Tibial artery (tissue), 4 donors: Measurements from ENCODE around the gene FCHO2.

Experiments used
- DNase-seq, 2 donors: peaks; one replicate each; pipeline ENCODE4 v3.0.0-alpha.2; 2019
- H3K27ac ChIP-seq, 2 donors: fragments of 200-600 bp; sonication (generic) in 1 of 2; 1 replicate in 1 of 2; 2 replicates in 1 of 2; pipeline ENCODE4 v1.5.1; 2018 to 2019; ENCODE audit warnings: mild to moderate bottlenecking in 1 of 2
- H3K27me3 ChIP-seq, 2 donors: fragments of 200-600 bp; sonication (generic) in 1 of 2; one replicate each; pipeline versions ENCODE4 v1.5.1 to v1.6.0; 2016 to 2019
- H3K36me3 ChIP-seq, 3 donors: fragments of 200-600 bp; sonication (generic) in 2 of 3; one replicate each; pipeline ENCODE4 v1.5.1; 2016 to 2019; ENCODE audit warnings: mild to moderate bottlenecking in 2 of 3
- H3K4me1 ChIP-seq, 4 donors: fragments of 200-600 bp; sonication (generic) in 2 of 4; 1 replicate in 3 of 4; 2 replicates in 1 of 4; pipeline ENCODE4 v1.5.1; 2016 to 2019
- H3K4me3 ChIP-seq, 2 donors: fragments of 200-600 bp; sonication (generic) in 1 of 2; 1 replicate in 1 of 2; 2 replicates in 1 of 2; pipeline ENCODE4 v1.5.1; 2018 to 2019; ENCODE audit warnings: mild to moderate bottlenecking in 2 of 2
- H3K9me3 ChIP-seq, 3 donors: fragments of 200-600 bp; sonication (generic) in 1 of 3; one replicate each; pipeline ENCODE4 v1.5.1; 2016 to 2019
- CTCF ChIP-seq, 2 experiments: fragments of 200-600 bp in 1 of 2; fragments of 450-650 bp in 1 of 2; IDR thresholded peaks; one replicate each; pipeline ENCODE4 v1.5.1; 2017 to 2019; ENCODE audit warnings: antibody characterized with exemption in 2 of 2, mild to moderate bottlenecking in 1 of 2, moderate library complexity in 1 of 2
- intact Hi-C: fragments of 100-400 bp; cut with DNase I; formaldehyde crosslinking; loops from one replicate; pipeline ENCODE4 v1.15.0; 2023; ENCODE audit warnings: low total_unique reads

The FCHO2 gene

GRCh38 chr5:73126381-73126780 is 170.5 kb downstream of the FCHO2 start:
- no peak overlapping the region for H3K27ac ChIP-seq
- no peak for DNase-seq
- TF ChIP-seq CTCF (IDR thresholded peaks at IDR 0.05): no peak
- no peaks in the 10 kb centered on the region for H3K9me3 ChIP-seq
- H3K4me3 ChIP-seq: no peak overlapping the region
- H3K27me3 ChIP-seq: peaks cover 0 to 31% of the 10 kb centered on the region in 2 donors
- intact Hi-C loops: no loop called here
- no peaks in the 10 kb centered on the region for H3K4me1 ChIP-seq
- no peaks in the 10 kb centered on the region for H3K36me3 ChIP-seq

GRCh38 chr5:73126957-73127356 is 171.1 kb downstream of the FCHO2 start:
- no peaks in the 10 kb centered on the region for H3K36me3 ChIP-seq
- no peak for DNase-seq
- H3K4me1 ChIP-seq: no peaks in the 10 kb centered on the region
- TF ChIP-seq CTCF (IDR thresholded peaks at IDR 0.05): no peak
- H3K27ac ChIP-seq: no peak overlapping the region
- H3K27me3 ChIP-seq: peaks cover 0 to 28% of the 10 kb centered on the region in 2 donors
- H3K4me3 ChIP-seq: no peak overlapping the region
- intact Hi-C loops: no loop called here
- H3K9me3 ChIP-seq: no peaks in the 10 kb centered on the region

GRCh38 chr5:73129143-73129542 is 173.3 kb downstream of the FCHO2 start:
- Histone ChIP-seq H3K4me3 (no peak overlapping the region), H3K27ac (no peak overlapping the region), H3K4me1 (no peaks in the 10 kb centered on the region), H3K27me3 (peaks cover 0 to 10% of the 10 kb centered on the region in 2 donors), H3K36me3 (no peaks in the 10 kb centered on the region), H3K9me3 (no peaks in the 10 kb centered on the region)
- TF ChIP-seq CTCF (IDR thresholded peaks at IDR 0.05): no peak
- intact Hi-C loops: no loop called here
- no peak for DNase-seq

- H3K27me3 ChIP-seq: peaks cover 0 to 6% of the 10 kb centered on the region in 2 donors
- no peak overlapping the region for H3K27ac ChIP-seq
- no peak for TF ChIP-seq CTCF (IDR thresholded peaks at IDR 0.05)
- H3K4me3 ChIP-seq: no peak overlapping the region
- no peaks in the 10 kb centered on the region for H3K9me3 ChIP-seq
- no peaks in the 10 kb centered on the region for H3K36me3 ChIP-seq
- no peak for DNase-seq
- no peaks in the 10 kb centered on the region for H3K4me1 ChIP-seq
- intact Hi-C loops: no loop called here
Observed at GRCh38 chr5:73130811-73131210, 175.0 kb downstream of the FCHO2 start.

DNA sequence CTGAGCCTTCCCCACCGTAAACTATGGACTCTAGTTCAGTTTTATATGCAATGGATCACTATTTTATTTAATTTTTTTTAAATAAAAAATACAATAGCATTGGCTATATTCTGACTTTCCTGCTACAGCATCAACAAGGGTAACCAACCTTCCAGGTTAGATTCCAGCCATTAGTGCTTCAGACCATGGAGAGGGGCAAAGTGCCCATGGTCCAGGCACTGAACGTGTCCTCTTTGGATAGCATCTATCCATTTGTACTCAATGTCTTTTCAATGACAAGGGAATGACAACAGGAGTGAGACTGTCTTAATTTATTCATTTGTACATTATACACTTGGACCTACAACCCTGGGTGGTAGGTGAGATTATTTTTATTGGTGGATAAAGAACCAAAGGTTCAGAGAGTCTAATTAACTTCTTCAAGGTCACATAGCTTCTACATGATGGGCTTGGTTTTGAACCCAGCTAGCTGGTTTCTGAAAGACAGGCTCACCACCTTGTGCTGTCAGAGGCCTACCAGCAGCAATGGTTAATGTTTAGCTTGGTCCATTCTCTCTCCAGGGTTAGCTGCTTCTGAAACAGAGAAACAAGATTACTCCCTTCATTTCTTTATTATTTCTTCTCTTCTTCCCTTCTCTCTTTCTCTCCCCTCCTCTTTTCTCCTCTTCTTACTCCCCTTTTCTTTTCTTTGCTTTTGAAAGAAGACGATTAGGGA is 176.0 kb downstream of the FCHO2 start:
- Histone ChIP-seq H3K4me1 (no peaks in the 10 kb centered on the region), H3K27ac (no peak overlapping the region), H3K4me3 (no peak overlapping the region), H3K36me3 (no peaks in the 10 kb centered on the region), H3K9me3 (no peaks in the 10 kb centered on the region), H3K27me3 (peaks cover 0 to 16% of the 10 kb centered on the region in 2 donors)
- intact Hi-C loops: no loop called here
- no peak for DNase-seq
- TF ChIP-seq CTCF (IDR thresholded peaks at IDR 0.05): no peak
